Measurements from ENCODE around the gene ZNF580. TPM values are rescaled to one million over a fixed set of nuclear protein-coding genes. Genes with fewer than 3 reads are reported as not detected.

Gene ZNF580
- total RNA-seq, 1 experiment from 2014 or later = 32.0 TPM

GRCh38 chr19:55640043-55640576 is 692 bp upstream of the ZNF580 start (continued):
- TF ChIP-seq ZNF416 (CRISPR knock-in tag; IDR thresholded peaks at IDR 0.05) (no peak), GTF2I (CRISPR knock-in tag; conservative IDR thresholded peaks at IDR 0.05) (no peak), ZNF671 (CRISPR knock-in tag; IDR thresholded peaks at IDR 0.05) (no peak), FOXP1 (CRISPR knock-in tag; IDR thresholded peaks at IDR 0.05; ENCODE audit: borderline replicate concordance) (peak; percentile 86), USF1 (CRISPR knock-in tag; IDR thresholded peaks at IDR 0.05) (peak; percentile 86), TCF7 (CRISPR knock-in tag; IDR thresholded peaks at IDR 0.05; ENCODE audit: low read depth) (peak; percentile 93; the same call in 1 of the 2 replicates), E2F4 (CRISPR knock-in tag; IDR thresholded peaks at IDR 0.05; ENCODE audit: borderline replicate concordance, low read depth) (peak; percentile 77), E2F5 (CRISPR knock-in tag; IDR thresholded peaks at IDR 0.05) (peak; percentile 50; the same call in 1 of the 2 replicates), HMGXB4 (CRISPR knock-in tag; IDR thresholded peaks at IDR 0.05) (peak; percentile 44)

- no peak for DNase-seq (ENCODE audit: low spot score)
- Mint-ChIP-seq H3K9me3 (peaks cover 4% of the 10 kb centered on the region), H3K27me3 (ENCODE audit: low read depth) (peaks cover 9% of the 10 kb centered on the region), H3K27ac (peak overlapping the region; percentile 89), H3K36me3 (peaks cover 20% of the 10 kb centered on the region), H3K4me1 (peaks cover 20% of the 10 kb centered on the region), H3K4me3 (peak overlapping the region; percentile 89)
- ChIA-PET CTCF (interaction anchor here (0.6 to 2.6 kb wide), 5 partner anchors 9 to 1404 kb away, joined by 3 to 12 read pairs (median 11); partner anchors contain the start of gene ZNF784), POLR2A (interaction anchor here (1.0 kb wide), 1 partner anchor 13 kb away, joined by 3 read pairs; the partner anchor contains the start of gene U2AF2)
- peak; percentile 2 for ATAC-seq
- no peak for TF ChIP-seq PRRX2 (CRISPR knock-in tag; IDR thresholded peaks at IDR 0.05)
- TF ChIP-seq USF2 (CRISPR knock-in tag; IDR thresholded peaks at IDR 0.05) = no peak
- TF ChIP-seq ETV6 (CRISPR knock-in tag; IDR thresholded peaks at IDR 0.05) = peak; percentile 40; the same call in 1 of the 2 replicates
- TF ChIP-seq ERG (CRISPR knock-in tag; IDR thresholded peaks at IDR 0.05) = peak; percentile 63
- TF ChIP-seq NR2C2 (CRISPR knock-in tag; IDR thresholded peaks at IDR 0.05) = no peak
- TF ChIP-seq OVOL2 (CRISPR knock-in tag; IDR thresholded peaks at IDR 0.05; ENCODE audit: borderline replicate concordance) = no peak
- 0 out of 2 replicates have a peak, but pooled peaks have one; percentile 9 for TF ChIP-seq GABPB1 (CRISPR knock-in tag; IDR thresholded peaks at IDR 0.05)
- TF ChIP-seq ZBTB43 (CRISPR knock-in tag; IDR thresholded peaks at IDR 0.05) = no peak
- no peak for TF ChIP-seq ZNF263 (CRISPR knock-in tag; IDR thresholded peaks at IDR 0.05; ENCODE audit: low read depth)
- TF ChIP-seq ZMAT4 (CRISPR knock-in tag; IDR thresholded peaks at IDR 0.05) = peak; percentile 59; the same call in 1 of the 2 replicates
- no peak for TF ChIP-seq NFATC4 (CRISPR knock-in tag; IDR thresholded peaks at IDR 0.05)
- TF ChIP-seq ZNF416 (CRISPR knock-in tag; IDR thresholded peaks at IDR 0.05) = 0 out of 2 replicates have a peak, but pooled peaks have one; percentile 4
- TF ChIP-seq ZNF281 (CRISPR knock-in tag; IDR thresholded peaks at IDR 0.05) = no peak
- no peak for TF ChIP-seq ZNF671 (CRISPR knock-in tag; IDR thresholded peaks at IDR 0.05)
- no peak for TF ChIP-seq HMGA2 (CRISPR knock-in tag; IDR thresholded peaks at IDR 0.05)
These were observed 787 bp downstream of the ZNF580 start for GRCh38 chr19:55641426-55642152.

Data from WTC11 (cell line).